ENCODE measurements around the gene TEX51.

The TEX51 gene

GRCh38 chr2:126949775-126950174 is 51.1 kb downstream of the TEX51 start:
- DNase-seq (ENCODE audit: low spot score in 2 of 2): no peak
- H3K4me3 ChIP-seq: no peak overlapping the region
- H3K36me3 ChIP-seq (replicated peaks): no peaks in the 10 kb centered on the region
- H3K9me3 ChIP-seq: no peaks in the 10 kb centered on the region
- no peaks in the 10 kb centered on the region for H3K4me1 ChIP-seq
- H3K27me3 ChIP-seq (ENCODE audit: low read depth): no peaks in the 10 kb centered on the region
- in situ Hi-C loops (cut with MboI; ENCODE audit: low sequenced_read_pairs): no loop called here

DNA sequence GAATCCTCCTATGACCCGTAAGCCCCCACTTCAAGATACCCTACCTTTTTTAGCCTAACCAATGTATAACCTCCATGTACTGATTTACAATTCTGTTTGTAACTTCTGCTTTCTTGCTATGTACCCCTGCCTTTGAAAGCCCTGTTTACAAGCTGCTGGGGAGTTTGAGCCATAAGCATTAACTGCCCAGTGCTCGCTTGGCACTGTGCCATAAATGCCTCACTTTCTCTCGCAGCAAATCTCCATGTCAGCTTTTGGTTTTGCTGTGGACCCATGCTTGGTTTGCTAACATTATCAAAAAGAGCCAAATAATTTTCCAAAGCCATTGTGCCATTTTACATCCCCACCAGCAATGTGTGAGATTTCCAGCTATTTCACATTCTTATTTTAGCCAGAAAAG is 51.8 kb downstream of the TEX51 start:
- no peaks in the 10 kb centered on the region for H3K27me3 ChIP-seq (ENCODE audit: low read depth)
- H3K36me3 ChIP-seq (replicated peaks): no peaks in the 10 kb centered on the region
- H3K9me3 ChIP-seq: no peaks in the 10 kb centered on the region
- in situ Hi-C loops (cut with MboI; ENCODE audit: low sequenced_read_pairs): no loop called here
- DNase-seq (ENCODE audit: low spot score in 2 of 2): no peak
- H3K4me3 ChIP-seq: no peak overlapping the region
- no peaks in the 10 kb centered on the region for H3K4me1 ChIP-seq

Measured in HAP-1 (cell line).